HG03520 (cell line): ENCODE measurements around the gene IFITM10.

ENCODE experiments used
- ATAC-seq: cut with Tn5 transposase; IDR thresholded peaks from one replicate; pipeline ENCODE4 v1.9.1; 2021; ENCODE audit warnings: mild to moderate bottlenecking, moderate library complexity; ENCODE audit not compliant: unreplicated experiment

The IFITM10 gene

GRCh38 chr11:1763796-1764661 lies 13.6 kb upstream of the IFITM10 start, which contains the start of gene CTSD:
Gene CTSD, minus strand, starts transcription at chr11:1763927. Its CDS starts 68 bp downstream, at chr11:1763859.
- peak; percentile 58 for ATAC-seq

- ATAC-seq, result peak; percentile 20
Measured at GRCh38 chr11:1763336-1763795, 13.0 kb upstream of the IFITM10 start.

GRCh38 chr11:1762537-1763302 lies 12.3 kb upstream of the IFITM10 start:
- no peak for ATAC-seq

GRCh38 chr11:1761857-1762536 lies 11.6 kb upstream of the IFITM10 start:
- ATAC-seq, result no peak

- no peak for ATAC-seq
Measured at GRCh38 chr11:1761110-1761856, 10.9 kb upstream of the IFITM10 start.

- no peak for ATAC-seq
Measured at GRCh38 chr11:1760351-1761109, 10.1 kb upstream of the IFITM10 start.

- no peak for ATAC-seq
Measured at GRCh38 chr11:1759851-1760220, 9.4 kb upstream of the IFITM10 start.

GRCh38 chr11:1759151-1759850 lies 8.9 kb upstream of the IFITM10 start:
- ATAC-seq, result no peak

- ATAC-seq, result no peak
Measured at GRCh38 chr11:1758611-1759150, 8.3 kb upstream of the IFITM10 start.

GRCh38 chr11:1757861-1758610 lies 7.6 kb upstream of the IFITM10 start:
- ATAC-seq, result no peak

- ATAC-seq, result no peak
Measured at GRCh38 chr11:1756791-1757771, 6.7 kb upstream of the IFITM10 start.

- no peak for ATAC-seq
Measured at GRCh38 chr11:1755692-1756561, 5.5 kb upstream of the IFITM10 start.

- no peak for ATAC-seq
Measured at GRCh38 chr11:1755344-1755691, 4.9 kb upstream of the IFITM10 start.

GRCh38 chr11:1754376-1755150 lies 4.2 kb upstream of the IFITM10 start:
- ATAC-seq, result no peak

- no peak for ATAC-seq
Measured at GRCh38 chr11:1753929-1754305, 3.5 kb upstream of the IFITM10 start.
